WERI-Rb-1 (cell line): ENCODE data around the gene GPC1.

Source experiments
- DNase-seq: peaks from one replicate; pipeline ENCODE4 v3.0.0-alpha.2; 2020
- H3K27ac ChIP-seq: fragments of 250-450 bp; sonication (Bioruptor Pico); 2 replicates; pipeline ENCODE4 v1.5.1; 2020; ENCODE audit warnings: mild to moderate bottlenecking, moderate library complexity
- H3K27me3 ChIP-seq: fragments of 250-450 bp; sonication (Bioruptor Pico); 2 replicates; pipeline ENCODE4 v1.5.1; 2021; ENCODE audit warnings: mild to moderate bottlenecking, low read depth, moderate library complexity; ENCODE audit not compliant: insufficient read depth, severe bottlenecking
- H3K36me3 ChIP-seq: fragments of 250-450 bp; sonication (Bioruptor Pico); 2 replicates; pipeline ENCODE4 v1.5.1; 2020; ENCODE audit warnings: mild to moderate bottlenecking, moderate library complexity
- H3K4me3 ChIP-seq: 2 replicates; pipeline ENCODE4 v1.5.1; 2011; ENCODE audit warnings: low read depth, mild to moderate bottlenecking, control low read depth, low read length
- H3K9me3 ChIP-seq: fragments of 250-450 bp; sonication (Bioruptor Pico); 2 replicates; pipeline ENCODE4 v1.5.1; 2021; ENCODE audit warnings: mild to moderate bottlenecking, moderate library complexity; ENCODE audit not compliant: severe bottlenecking
- CTCF ChIP-seq: IDR thresholded peaks from 2 replicates; pipeline ENCODE4 v1.5.1; 2011; ENCODE audit warnings: low read depth, mild to moderate bottlenecking, control low read depth, inconsistent platforms, low read length

The GPC1 gene

DNA sequence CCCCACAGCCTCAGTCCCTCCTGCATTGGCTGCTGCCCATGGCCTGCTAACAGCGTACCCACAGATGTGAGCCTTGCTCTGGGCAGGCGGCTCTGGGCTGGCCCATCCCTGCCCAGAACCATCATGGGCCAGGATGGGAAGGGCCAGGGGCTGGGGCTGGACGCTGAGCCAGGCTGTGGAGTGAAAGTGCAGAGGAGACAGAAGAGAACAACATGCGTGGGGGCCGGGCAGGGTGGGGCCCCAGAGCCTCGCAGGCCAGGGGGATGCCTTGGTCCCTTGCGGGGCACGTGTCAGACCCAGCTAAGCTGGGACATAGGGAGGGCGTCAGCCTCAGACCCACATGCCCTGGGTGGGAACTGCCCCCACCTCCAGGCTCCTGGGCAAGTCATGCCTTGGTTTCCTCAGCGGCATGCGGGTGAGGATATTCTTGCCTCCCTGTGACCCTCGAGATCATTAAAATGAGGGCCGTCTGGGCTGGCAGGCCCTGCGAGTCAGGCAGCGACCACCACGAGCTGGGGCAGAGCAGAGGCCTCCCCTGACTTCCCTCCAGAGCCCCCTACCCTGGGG, 27.3 kb downstream of the GPC1 start:
- no peak overlapping the region for H3K4me3 ChIP-seq
- no peak for TF ChIP-seq CTCF

DNA sequence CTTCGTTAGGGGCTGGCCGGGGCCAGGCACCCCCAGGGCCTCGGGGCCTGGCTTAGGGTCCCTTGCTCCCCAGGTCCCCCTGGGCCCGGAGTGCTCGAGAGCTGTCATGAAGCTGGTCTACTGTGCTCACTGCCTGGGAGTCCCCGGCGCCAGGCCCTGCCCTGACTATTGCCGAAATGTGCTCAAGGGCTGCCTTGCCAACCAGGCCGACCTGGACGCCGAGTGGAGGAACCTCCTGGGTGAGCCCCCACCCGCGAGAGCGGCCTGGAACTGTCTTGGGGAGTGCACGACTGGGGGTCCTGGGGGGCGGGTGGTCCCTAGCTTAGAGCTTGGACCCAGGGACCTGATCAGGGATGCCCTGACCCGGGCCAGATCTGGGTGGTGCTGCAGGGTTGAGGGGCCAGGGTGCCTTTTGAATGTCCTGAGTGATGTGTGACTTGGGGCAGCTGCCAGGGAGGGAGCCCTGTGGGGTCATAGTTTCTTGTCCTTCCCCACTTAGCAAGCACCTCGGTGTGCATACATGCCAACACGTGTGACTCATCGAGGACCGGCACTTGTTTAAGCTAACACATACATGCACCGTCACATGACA, 27.9 kb downstream of the GPC1 start:
- Histone ChIP-seq H3K36me3 (peaks cover 11% of the 10 kb centered on the region), H3K27me3 (no peaks in the 10 kb centered on the region), H3K4me3 (no peak overlapping the region), H3K9me3 (no peaks in the 10 kb centered on the region), H3K27ac (no peak overlapping the region)
- DNase-seq = peak; percentile 7
- TF ChIP-seq CTCF = no peak

More for the DNA sequence above, 27.3 kb downstream of the GPC1 start:
- Histone ChIP-seq H3K36me3 (peaks cover 11% of the 10 kb centered on the region), H3K27ac (no peak overlapping the region), H3K27me3 (no peaks in the 10 kb centered on the region), H3K9me3 (no peaks in the 10 kb centered on the region)
- DNase-seq = peak; percentile 4

GRCh38 chr2:240463866-240464481, 28.5 kb downstream of the GPC1 start:
- no peak for DNase-seq
- TF ChIP-seq CTCF = no peak

GRCh38 chr2:240464514-240465241, 29.2 kb downstream of the GPC1 start:
- H3K27ac ChIP-seq = no peak overlapping the region
- no peak for TF ChIP-seq CTCF
- peak; percentile 8 for DNase-seq

More at GRCh38 chr2:240463866-240464481, 28.5 kb downstream of the GPC1 start:
- H3K27me3 ChIP-seq = no peaks in the 10 kb centered on the region
- H3K36me3 ChIP-seq = peaks cover 11% of the 10 kb centered on the region
- H3K4me3 ChIP-seq = no peak overlapping the region
- H3K9me3 ChIP-seq = no peaks in the 10 kb centered on the region
- no peak overlapping the region for H3K27ac ChIP-seq

DNA sequence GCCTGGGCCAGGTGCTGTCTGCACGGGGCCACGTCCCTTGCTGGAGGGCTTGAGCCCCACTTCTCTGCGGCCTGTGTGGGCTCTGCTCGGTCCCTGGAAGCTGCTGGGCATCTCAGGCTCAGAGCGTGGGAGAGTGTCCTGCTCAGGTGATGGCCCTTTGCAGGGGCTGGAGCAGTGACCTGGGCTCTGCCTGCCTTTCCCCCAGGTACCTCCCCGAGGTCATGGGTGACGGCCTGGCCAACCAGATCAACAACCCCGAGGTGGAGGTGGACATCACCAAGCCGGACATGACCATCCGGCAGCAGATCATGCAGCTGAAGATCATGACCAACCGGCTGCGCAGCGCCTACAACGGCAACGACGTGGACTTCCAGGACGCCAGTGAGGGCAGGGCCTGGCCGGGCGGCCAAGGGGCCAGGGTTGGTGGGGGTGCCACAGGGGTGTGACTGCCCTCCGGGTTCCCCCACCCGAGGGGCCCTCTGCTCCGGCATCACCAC, 29.9 kb downstream of the GPC1 start:
- Histone ChIP-seq H3K27ac (no peak overlapping the region), H3K27me3 (no peaks in the 10 kb centered on the region), H3K9me3 (no peaks in the 10 kb centered on the region), H3K4me3 (no peak overlapping the region), H3K36me3 (peaks cover 11% of the 10 kb centered on the region)
- DNase-seq = peak; percentile 6
- no peak for TF ChIP-seq CTCF

More at GRCh38 chr2:240464514-240465241, 29.2 kb downstream of the GPC1 start:
- Histone ChIP-seq H3K36me3 (peaks cover 11% of the 10 kb centered on the region), H3K4me3 (no peak overlapping the region), H3K9me3 (no peaks in the 10 kb centered on the region), H3K27me3 (no peaks in the 10 kb centered on the region)
